ENCODE results near the gene CHRNA1. TPM values are rescaled to one million over a fixed set of nuclear protein-coding genes. Genes with fewer than 3 reads are reported as not detected.

CHRNA1 gene
- polyA plus RNA-seq, 1 of the 3 experiments (the other 2 are of a cell fraction), result 0.02 TPM

DNA sequence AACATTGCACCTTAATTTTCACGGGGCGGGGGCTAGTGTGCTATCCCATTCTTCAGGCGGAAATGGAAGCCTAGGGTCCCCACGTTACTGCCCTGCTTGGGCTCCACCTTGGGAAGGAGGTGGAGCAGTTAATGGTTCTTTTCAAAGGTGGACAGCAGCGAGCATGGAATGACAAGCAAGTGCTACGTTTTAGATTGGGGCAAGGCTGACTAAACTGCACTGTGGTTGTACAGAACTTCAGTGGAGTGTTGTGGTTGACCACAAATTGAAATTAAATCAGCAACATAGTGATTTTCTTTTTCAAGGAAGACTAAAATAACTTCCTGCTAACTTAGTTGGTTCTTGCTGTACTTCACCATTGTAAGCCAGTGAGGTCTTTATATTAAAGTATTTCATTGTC, 47.0 kb downstream of the CHRNA1 start:
- no peak for DNase-seq
- no peaks in the 10 kb centered on the region for H3K9me2 ChIP-seq
- H3K9me3 ChIP-seq, result no peaks in the 10 kb centered on the region
- H3K9ac ChIP-seq, result no peak overlapping the region
- no peak overlapping the region for H2AFZ ChIP-seq (ENCODE audit: low read depth)
- no peak overlapping the region for H3K4me3 ChIP-seq (ENCODE audit: low read depth in 2 of 2, low read length in 1 of 2)
- no peaks in the 10 kb centered on the region for H4K20me1 ChIP-seq (ENCODE audit: insufficient read depth)
- H3K27me3 ChIP-seq (ENCODE audit: insufficient read depth), result no peaks in the 10 kb centered on the region
- TF ChIP-seq, protein P1, sequence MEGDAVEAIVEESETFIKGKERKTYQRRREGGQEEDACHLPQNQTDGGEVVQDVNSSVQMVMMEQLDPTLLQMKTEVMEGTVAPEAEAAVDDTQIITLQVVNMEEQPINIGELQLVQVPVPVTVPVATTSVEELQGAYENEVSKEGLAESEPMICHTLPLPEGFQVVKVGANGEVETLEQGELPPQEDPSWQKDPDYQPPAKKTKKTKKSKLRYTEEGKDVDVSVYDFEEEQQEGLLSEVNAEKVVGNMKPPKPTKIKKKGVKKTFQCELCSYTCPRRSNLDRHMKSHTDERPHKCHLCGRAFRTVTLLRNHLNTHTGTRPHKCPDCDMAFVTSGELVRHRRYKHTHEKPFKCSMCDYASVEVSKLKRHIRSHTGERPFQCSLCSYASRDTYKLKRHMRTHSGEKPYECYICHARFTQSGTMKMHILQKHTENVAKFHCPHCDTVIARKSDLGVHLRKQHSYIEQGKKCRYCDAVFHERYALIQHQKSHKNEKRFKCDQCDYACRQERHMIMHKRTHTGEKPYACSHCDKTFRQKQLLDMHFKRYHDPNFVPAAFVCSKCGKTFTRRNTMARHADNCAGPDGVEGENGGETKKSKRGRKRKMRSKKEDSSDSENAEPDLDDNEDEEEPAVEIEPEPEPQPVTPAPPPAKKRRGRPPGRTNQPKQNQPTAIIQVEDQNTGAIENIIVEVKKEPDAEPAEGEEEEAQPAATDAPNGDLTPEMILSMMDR (IDR thresholded peaks at IDR 0.05), result no peak
- TF ChIP-seq POLR2AphosphoS5 (IDR thresholded peaks at IDR 0.05; ENCODE audit: low read depth, low read length) (no peak), JUND (IDR thresholded peaks at IDR 0.05) (no peak), CHD2 (IDR thresholded peaks at IDR 0.05; ENCODE audit: low read length, partially characterized antibody) (no peak), RCOR1 (IDR thresholded peaks at IDR 0.05; ENCODE audit: low read length) (no peak), MXI1 (IDR thresholded peaks at IDR 0.05; ENCODE audit: low read depth, low read length) (no peak), NRF1 (IDR thresholded peaks at IDR 0.05; ENCODE audit: low read depth, low read length) (no peak), GABPA (IDR thresholded peaks at IDR 0.05; ENCODE audit: low read depth) (no peak), TEAD4 (IDR thresholded peaks at IDR 0.05; ENCODE audit: borderline replicate concordance, insufficient read depth) (no peak), TAF1 (IDR thresholded peaks at IDR 0.05; ENCODE audit: borderline replicate concordance, low read depth, low read length) (no peak), RAD21 (IDR thresholded peaks at IDR 0.05; ENCODE audit: low read length) (no peak), GATA2 (CRISPR knock-in tag; IDR thresholded peaks at IDR 0.05) (no peak), SMC3 (IDR thresholded peaks at IDR 0.05; ENCODE audit: low read depth, low read length) (no peak)
- TF ChIP-seq, protein P2, sequence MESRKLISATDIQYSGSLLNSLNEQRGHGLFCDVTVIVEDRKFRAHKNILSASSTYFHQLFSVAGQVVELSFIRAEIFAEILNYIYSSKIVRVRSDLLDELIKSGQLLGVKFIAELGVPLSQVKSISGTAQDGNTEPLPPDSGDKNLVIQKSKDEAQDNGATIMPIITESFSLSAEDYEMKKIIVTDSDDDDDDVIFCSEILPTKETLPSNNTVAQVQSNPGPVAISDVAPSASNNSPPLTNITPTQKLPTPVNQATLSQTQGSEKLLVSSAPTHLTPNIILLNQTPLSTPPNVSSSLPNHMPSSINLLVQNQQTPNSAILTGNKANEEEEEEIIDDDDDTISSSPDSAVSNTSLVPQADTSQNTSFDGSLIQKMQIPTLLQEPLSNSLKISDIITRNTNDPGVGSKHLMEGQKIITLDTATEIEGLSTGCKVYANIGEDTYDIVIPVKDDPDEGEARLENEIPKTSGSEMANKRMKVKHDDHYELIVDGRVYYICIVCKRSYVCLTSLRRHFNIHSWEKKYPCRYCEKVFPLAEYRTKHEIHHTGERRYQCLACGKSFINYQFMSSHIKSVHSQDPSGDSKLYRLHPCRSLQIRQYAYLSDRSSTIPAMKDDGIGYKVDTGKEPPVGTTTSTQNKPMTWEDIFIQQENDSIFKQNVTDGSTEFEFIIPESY (IDR thresholded peaks at IDR 0.05; ENCODE audit: borderline replicate concordance, low read depth), result no peak
- TF ChIP-seq, protein P3, sequence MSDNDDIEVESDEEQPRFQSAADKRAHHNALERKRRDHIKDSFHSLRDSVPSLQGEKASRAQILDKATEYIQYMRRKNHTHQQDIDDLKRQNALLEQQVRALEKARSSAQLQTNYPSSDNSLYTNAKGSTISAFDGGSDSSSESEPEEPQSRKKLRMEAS (IDR thresholded peaks at IDR 0.05; ENCODE audit: low read depth), result no peak
- TF ChIP-seq, protein P4, sequence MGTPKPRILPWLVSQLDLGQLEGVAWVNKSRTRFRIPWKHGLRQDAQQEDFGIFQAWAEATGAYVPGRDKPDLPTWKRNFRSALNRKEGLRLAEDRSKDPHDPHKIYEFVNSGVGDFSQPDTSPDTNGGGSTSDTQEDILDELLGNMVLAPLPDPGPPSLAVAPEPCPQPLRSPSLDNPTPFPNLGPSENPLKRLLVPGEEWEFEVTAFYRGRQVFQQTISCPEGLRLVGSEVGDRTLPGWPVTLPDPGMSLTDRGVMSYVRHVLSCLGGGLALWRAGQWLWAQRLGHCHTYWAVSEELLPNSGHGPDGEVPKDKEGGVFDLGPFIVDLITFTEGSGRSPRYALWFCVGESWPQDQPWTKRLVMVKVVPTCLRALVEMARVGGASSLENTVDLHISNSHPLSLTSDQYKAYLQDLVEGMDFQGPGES (IDR thresholded peaks at IDR 0.05; ENCODE audit: low read depth, low read length), result no peak
- TF ChIP-seq, protein P5, sequence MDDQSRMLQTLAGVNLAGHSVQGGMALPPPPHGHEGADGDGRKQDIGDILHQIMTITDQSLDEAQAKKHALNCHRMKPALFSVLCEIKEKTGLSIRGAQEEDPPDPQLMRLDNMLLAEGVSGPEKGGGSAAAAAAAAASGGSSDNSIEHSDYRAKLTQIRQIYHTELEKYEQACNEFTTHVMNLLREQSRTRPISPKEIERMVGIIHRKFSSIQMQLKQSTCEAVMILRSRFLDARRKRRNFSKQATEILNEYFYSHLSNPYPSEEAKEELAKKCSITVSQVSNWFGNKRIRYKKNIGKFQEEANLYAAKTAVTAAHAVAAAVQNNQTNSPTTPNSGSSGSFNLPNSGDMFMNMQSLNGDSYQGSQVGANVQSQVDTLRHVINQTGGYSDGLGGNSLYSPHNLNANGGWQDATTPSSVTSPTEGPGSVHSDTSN (IDR thresholded peaks at IDR 0.05), result no peak
- H3K36me3 ChIP-seq (replicated peaks in 1 of 2; ENCODE audit: control insufficient read depth in 1 of 2, insufficient read depth in 2 of 2, low read length in 1 of 2), result no peaks in the 10 kb centered on the region
- H3F3A ChIP-seq (replicated peaks; ENCODE audit: insufficient read depth), result no peaks in the 10 kb centered on the region
- ChIA-PET POLR2A (no interaction called here), CTCF (interaction anchor here (1.6 to 7.3 kb wide), 2 partner anchors 18 to 32 kb away, joined by 6 to 55 read pairs; no protein-coding TSS in a partner anchor)
- H3K79me2 ChIP-seq (ENCODE audit: insufficient read depth), result no peaks in the 10 kb centered on the region
- no peaks in the 10 kb centered on the region for H3K4me1 ChIP-seq (ENCODE audit: control insufficient read depth in 1 of 2, insufficient read depth in 2 of 2, low read depth in 1 of 2, low read length in 1 of 2)
- 72% methylated on average over 5 of the region's 6 CpGs for WGBS (ENCODE audit: low lambda C conversion rate)
- no peak overlapping the region for H3K4me2 ChIP-seq
- H3K27ac ChIP-seq (ENCODE audit: low read depth in 2 of 2, low read length in 1 of 2), result no peak overlapping the region
